Natural killer cell (primary cell): ENCODE measurements around the gene RFT1. TPM values are rescaled to one million over a fixed set of nuclear protein-coding genes. Genes with fewer than 3 reads are reported as not detected.

Source experiments
- ATAC-seq, 3 donors: fragments of 150-1000 bp in 2 of 3; fragments of 200-7000 bp in 1 of 3; cut with Tn5 transposase; 1 replicate in 1 of 3; 2 replicates in 2 of 3; pipeline ENCODE4 v1.10.0; 2021; ENCODE audit warnings: mild to moderate bottlenecking in 2 of 3, moderate library complexity in 2 of 3
- DNase-seq, 2 donors: peaks; one replicate each; pipeline versions ENCODE4 v3.0.0 to v3.0.0-alpha.2; 2013 to 2021; ENCODE audit warnings: mixed read lengths in 1 of 2
- H3K27ac ChIP-seq: one replicate; pipeline ENCODE4 v1.5.1; 2013; ENCODE audit warnings: mild to moderate bottlenecking, low read length
- H3K27me3 ChIP-seq: one replicate; pipeline ENCODE4 v1.6.1; 2013; ENCODE audit warnings: low read length; ENCODE audit not compliant: control insufficient read depth, insufficient read depth
- H3K36me3 ChIP-seq: one replicate; pipeline ENCODE4 v1.6.1; 2013; ENCODE audit warnings: low read length; ENCODE audit not compliant: control insufficient read depth, insufficient read depth
- H3K4me1 ChIP-seq: one replicate; pipeline ENCODE4 v1.6.1; 2013; ENCODE audit warnings: low read length; ENCODE audit not compliant: control insufficient read depth, insufficient read depth
- H3K4me3 ChIP-seq: one replicate; pipeline ENCODE4 v1.5.1; 2013; ENCODE audit warnings: low read length
- H3K9me3 ChIP-seq: one replicate; pipeline ENCODE4 v1.6.1; 2013; ENCODE audit warnings: low read length; ENCODE audit not compliant: control insufficient read depth, insufficient read depth
- H3K27ac Mint-ChIP-seq, 2 donors: one replicate each; pipeline ENCODE4 v1.8.0; 2022; ENCODE audit warnings: mild to moderate bottlenecking in 2 of 2, mixed read lengths in 2 of 2, moderate library complexity in 1 of 2
- H3K27me3 Mint-ChIP-seq, 2 donors: one replicate each; pipeline ENCODE4 v1.8.0; 2022; ENCODE audit warnings: low read depth in 2 of 2, mixed read lengths in 2 of 2
- H3K36me3 Mint-ChIP-seq: one replicate; pipeline ENCODE4 v1.8.0; 2022; ENCODE audit warnings: mixed read lengths
- H3K4me1 Mint-ChIP-seq, 2 donors: one replicate each; pipeline ENCODE4 v1.8.0; 2022; ENCODE audit warnings: mixed read lengths in 2 of 2
- H3K4me3 Mint-ChIP-seq: one replicate; pipeline ENCODE4 v1.8.0; 2022; ENCODE audit warnings: mild to moderate bottlenecking, moderate library complexity, mixed read lengths
- H3K9me3 Mint-ChIP-seq, 2 donors: one replicate each; pipeline ENCODE4 v1.8.0; 2022; ENCODE audit warnings: mixed read lengths in 2 of 2
- WGBS: methylation state at CpG from one replicate; pipeline ENCODE4 v1.1.7; 2013; ENCODE audit warnings: missing lambda C conversion rate; ENCODE audit not compliant: insufficient coverage; 5-methylcytosine and 5-hydroxymethylcytosine counted together
- intact Hi-C: fragments of 100-400 bp; cut with micrococcal nuclease; formaldehyde crosslinking; loops from one replicate; pipeline ENCODE4 v1.14.2; 2022
- total RNA-seq, 4 donors: library from RNA; stranded (reverse); fragments of 120-200 nt in 1 of 4; gene quantifications; one replicate each; pipeline versions ENCODE4 v1.2.3 to v1.2.4, GENCODE V29; 2013 to 2022
- TF ChIP-seq, protein P1 (sequence below): fragments of 200-600 bp; IDR thresholded peaks from one replicate; pipeline ENCODE4 v1.8.0; 2022; ENCODE audit warnings: antibody characterized with exemption

The RFT1 gene
- total RNA-seq, 3 donors from 2014 or later (not counting 1 experiment from before 2014, with no cell fraction given) = 13.3 to 17.2 (median 14.1) TPM

DNA sequence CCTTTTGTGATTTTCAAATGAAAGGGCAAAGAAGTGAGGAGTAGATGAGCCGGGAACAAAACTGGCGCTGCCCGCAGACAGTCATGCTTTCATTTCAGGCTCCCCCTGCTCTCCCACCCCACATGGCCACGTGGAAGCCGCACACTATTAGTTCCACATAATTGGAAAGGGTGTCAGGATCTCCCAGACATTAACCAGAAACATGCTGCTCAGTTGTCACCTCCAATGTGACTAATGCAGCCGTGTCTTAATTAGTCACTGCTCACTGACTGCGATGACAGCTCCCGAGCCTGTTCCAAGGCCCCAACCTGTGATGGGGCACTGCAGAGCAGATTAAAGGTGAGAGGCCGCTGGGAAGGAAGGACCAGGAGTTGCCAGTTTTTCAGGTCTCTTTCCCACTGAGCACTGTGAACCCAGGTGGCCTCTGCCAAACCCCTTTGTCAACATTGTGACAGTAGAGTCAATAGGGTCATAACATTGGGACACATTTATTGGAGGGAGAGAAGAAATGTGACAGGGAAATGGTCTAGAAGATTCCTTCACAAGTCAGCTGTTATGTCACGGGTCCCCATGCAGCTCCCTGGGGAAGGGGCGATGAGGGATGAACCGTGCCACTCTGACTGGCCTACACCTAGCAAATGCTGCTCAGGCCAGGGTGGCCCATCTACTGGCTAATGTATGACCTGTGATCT lies 45.8 kb downstream of the RFT1 start:
- no peak overlapping the region for H3K4me3 ChIP-seq
- peaks cover 5% of the 10 kb centered on the region for H3K36me3 ChIP-seq
- no peaks in the 10 kb centered on the region for H3K27me3 Mint-ChIP-seq
- no peaks in the 10 kb centered on the region for H3K27me3 ChIP-seq
- H3K9me3 ChIP-seq = no peaks in the 10 kb centered on the region
- no peak overlapping the region for H3K27ac Mint-ChIP-seq
- WGBS = 92% methylated on average over 12 of the region's 12 CpGs
- intact Hi-C loops = no loop called here
- no peaks in the 10 kb centered on the region for H3K4me1 ChIP-seq
- TF ChIP-seq, protein P1, sequence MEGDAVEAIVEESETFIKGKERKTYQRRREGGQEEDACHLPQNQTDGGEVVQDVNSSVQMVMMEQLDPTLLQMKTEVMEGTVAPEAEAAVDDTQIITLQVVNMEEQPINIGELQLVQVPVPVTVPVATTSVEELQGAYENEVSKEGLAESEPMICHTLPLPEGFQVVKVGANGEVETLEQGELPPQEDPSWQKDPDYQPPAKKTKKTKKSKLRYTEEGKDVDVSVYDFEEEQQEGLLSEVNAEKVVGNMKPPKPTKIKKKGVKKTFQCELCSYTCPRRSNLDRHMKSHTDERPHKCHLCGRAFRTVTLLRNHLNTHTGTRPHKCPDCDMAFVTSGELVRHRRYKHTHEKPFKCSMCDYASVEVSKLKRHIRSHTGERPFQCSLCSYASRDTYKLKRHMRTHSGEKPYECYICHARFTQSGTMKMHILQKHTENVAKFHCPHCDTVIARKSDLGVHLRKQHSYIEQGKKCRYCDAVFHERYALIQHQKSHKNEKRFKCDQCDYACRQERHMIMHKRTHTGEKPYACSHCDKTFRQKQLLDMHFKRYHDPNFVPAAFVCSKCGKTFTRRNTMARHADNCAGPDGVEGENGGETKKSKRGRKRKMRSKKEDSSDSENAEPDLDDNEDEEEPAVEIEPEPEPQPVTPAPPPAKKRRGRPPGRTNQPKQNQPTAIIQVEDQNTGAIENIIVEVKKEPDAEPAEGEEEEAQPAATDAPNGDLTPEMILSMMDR = no peak
- no peak for ATAC-seq
- no peaks in the 10 kb centered on the region for H3K9me3 Mint-ChIP-seq
- no peaks in the 10 kb centered on the region for H3K4me1 Mint-ChIP-seq
- no peak for DNase-seq
- no peaks in the 10 kb centered on the region for H3K36me3 Mint-ChIP-seq
- no peak overlapping the region for H3K27ac ChIP-seq
- no peak overlapping the region for H3K4me3 Mint-ChIP-seq

DNA sequence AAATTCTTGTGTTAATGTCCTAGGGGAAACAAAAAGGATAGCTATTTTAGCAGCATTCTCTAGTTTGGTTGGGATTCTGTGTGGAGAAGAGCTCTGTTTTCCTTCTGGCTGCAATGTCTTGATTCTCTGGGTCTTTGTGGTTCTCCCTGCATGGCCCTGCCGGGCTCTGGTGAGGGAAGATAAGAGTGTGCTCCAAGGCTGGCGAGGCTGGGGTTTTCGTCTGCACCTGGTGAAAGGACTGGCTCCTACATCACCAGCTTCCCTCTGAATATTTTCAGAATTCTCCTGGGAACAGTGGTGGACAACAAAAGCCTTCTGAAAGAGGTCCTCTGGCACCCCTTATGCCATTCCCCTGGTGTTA lies 46.3 kb downstream of the RFT1 start:
- WGBS = 73% methylated on average over 3 of the region's 3 CpGs
- peaks cover 3% of the 10 kb centered on the region for H3K36me3 ChIP-seq

DNA sequence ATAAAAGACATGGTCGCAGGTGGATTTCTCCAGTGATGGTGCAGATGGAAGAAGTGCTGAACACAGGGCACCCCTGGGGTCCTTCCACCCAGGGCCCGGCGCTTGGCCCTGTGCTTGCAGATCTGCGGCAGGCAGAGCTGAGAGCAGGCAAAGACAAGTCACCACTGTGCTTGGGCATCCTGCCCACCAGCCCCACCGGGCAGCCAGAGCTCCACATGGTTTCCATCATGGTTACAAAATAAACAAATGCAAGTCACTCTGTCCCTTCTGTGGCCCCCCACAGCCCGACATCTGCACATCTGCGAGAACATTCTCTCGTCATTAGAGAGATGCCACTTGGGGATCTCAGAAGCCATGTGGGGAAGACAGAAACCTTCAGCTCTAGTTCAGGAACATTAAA lies 46.7 kb downstream of the RFT1 start:
- H3K27ac ChIP-seq = no peak overlapping the region
- ATAC-seq = no peak
- Mint-ChIP-seq H3K36me3 (no peaks in the 10 kb centered on the region), H3K4me1 (no peaks in the 10 kb centered on the region), H3K4me3 (no peak overlapping the region), H3K27me3 (no peaks in the 10 kb centered on the region), H3K27ac (no peak overlapping the region), H3K9me3 (no peaks in the 10 kb centered on the region)
- no peak for DNase-seq
- TF ChIP-seq, protein P1 = no peak
- peaks cover 3% of the 10 kb centered on the region for H3K36me3 ChIP-seq
- no peaks in the 10 kb centered on the region for H3K27me3 ChIP-seq
- H3K4me3 ChIP-seq = no peak overlapping the region
- H3K9me3 ChIP-seq = no peaks in the 10 kb centered on the region
- WGBS = 67% methylated on average over 8 of the region's 8 CpGs
- intact Hi-C loops = no loop called here
- H3K4me1 ChIP-seq = no peaks in the 10 kb centered on the region

More for the DNA sequence above, 46.3 kb downstream of the RFT1 start:
- no peak overlapping the region for H3K27ac Mint-ChIP-seq
- H3K36me3 Mint-ChIP-seq = no peaks in the 10 kb centered on the region
- intact Hi-C loops = no loop called here
- ATAC-seq (no peak), DNase-seq (no peak)
- Histone ChIP-seq H3K9me3 (no peaks in the 10 kb centered on the region), H3K27ac (no peak overlapping the region), H3K4me1 (no peaks in the 10 kb centered on the region), H3K27me3 (no peaks in the 10 kb centered on the region), H3K4me3 (no peak overlapping the region)
- TF ChIP-seq, protein P1 = no peak
- H3K4me3 Mint-ChIP-seq = no peak overlapping the region
- H3K4me1 Mint-ChIP-seq = no peaks in the 10 kb centered on the region
- H3K27me3 Mint-ChIP-seq = no peaks in the 10 kb centered on the region
- H3K9me3 Mint-ChIP-seq = no peaks in the 10 kb centered on the region

DNA sequence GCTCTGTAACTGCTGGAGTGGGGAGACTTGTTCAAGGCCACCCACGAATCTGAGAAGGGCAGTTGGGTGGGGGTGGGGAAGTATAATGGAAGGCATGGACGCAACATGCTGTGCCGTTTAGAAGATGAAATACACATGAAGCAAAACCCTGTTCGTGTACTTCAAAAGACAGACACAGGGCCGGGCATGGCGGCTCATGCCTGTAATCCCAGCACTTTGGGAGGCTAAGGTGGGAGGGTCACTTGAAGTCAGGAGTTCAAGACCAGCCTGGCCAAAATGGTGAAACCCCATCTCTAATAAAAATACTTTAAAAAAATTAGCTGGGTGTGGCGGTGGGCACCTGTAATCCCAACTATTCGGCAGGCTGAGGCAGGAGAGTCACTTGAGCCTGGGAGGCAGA lies 47.5 kb downstream of the RFT1 start:
- Histone ChIP-seq H3K4me3 (no peak overlapping the region), H3K9me3 (no peaks in the 10 kb centered on the region), H3K27me3 (no peaks in the 10 kb centered on the region), H3K36me3 (peaks cover 2% of the 10 kb centered on the region), H3K27ac (no peak overlapping the region), H3K4me1 (no peaks in the 10 kb centered on the region)
- TF ChIP-seq, protein P1 = no peak
- H3K27ac Mint-ChIP-seq = no peak overlapping the region
- H3K27me3 Mint-ChIP-seq = no peaks in the 10 kb centered on the region
- WGBS = 86% methylated on average over 8 of the region's 8 CpGs
- ATAC-seq (no peak), DNase-seq (no peak)
- H3K36me3 Mint-ChIP-seq = no peaks in the 10 kb centered on the region
- no peaks in the 10 kb centered on the region for H3K4me1 Mint-ChIP-seq
- intact Hi-C loops = no loop called here
- no peaks in the 10 kb centered on the region for H3K9me3 Mint-ChIP-seq
- H3K4me3 Mint-ChIP-seq = no peak overlapping the region
